Kasumi-1 (cell line): Measurements from ENCODE around the gene RAB29.
"Not testable (repeated sequence)": the region's sequence is repeated elsewhere in the genome, so short reads cannot be mapped to it uniquely, and the experiment has no call there.

Experiments used
- DNase-seq, 2 experiments: peaks; one replicate each; lab custom pipeline; 2025; lab: John Stamatoyannopoulos, UW

Gene RAB29

DNA sequence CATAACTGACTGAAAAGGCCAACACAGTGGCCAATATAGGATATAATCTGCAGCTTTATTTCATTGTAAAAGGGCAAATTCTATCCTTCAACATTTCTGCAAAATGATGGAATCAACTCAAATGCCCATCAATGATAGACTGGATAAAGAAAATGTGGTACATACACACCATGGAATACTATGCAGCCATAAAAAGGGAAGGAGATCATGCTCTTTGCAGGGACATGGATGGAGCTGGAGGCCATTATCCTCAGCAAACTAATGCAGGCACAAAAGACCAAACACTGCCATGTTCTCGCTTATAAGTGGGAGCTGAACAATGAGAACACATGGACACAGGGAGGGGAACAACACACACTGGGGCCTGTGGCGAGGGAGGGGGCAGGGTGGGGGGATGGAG lies 54.5 kb downstream of the RAB29 start:
- DNase-seq, result not testable (repeated sequence)

- no peak for DNase-seq
Observed at GRCh38 chr1:205719762-205720161, 55.5 kb downstream of the RAB29 start.

DNA sequence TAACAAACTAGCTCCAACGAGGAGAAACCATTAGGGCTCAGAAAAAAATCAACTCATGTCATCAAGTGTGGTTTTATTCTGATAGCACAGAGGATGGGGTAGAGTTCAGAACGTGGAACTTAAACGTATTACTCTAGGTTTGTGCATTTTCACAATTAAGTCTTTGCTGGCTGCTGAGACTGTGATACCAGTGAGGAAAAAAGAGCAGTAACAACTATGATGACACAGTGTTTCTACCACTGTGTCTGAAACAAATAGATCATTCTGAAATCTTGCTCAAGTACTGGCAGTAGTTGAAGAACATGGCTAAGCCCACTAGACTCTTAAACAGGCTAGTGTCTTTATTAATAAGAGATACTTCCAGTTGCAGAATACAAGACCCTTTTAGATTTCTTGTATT lies 56.3 kb downstream of the RAB29 start:
- no peak for DNase-seq
